PFSK-1 (cell line): ENCODE measurements around the gene ERN2.

Experiments used
- FOXP2 ChIP-seq: optimal IDR thresholded peaks from 2 replicates; pipeline ENCODE3; 2011; ENCODE audit warnings: borderline replicate concordance, control low read depth, inconsistent platforms; ENCODE audit not compliant: insufficient read depth; ENCODE audit errors: extremely low read length, extremely low read depth
- POLR2AphosphoS5 ChIP-seq: IDR thresholded peaks from 2 replicates; pipeline ENCODE4 v1.6.1; 2012; ENCODE audit warnings: low read depth, mild to moderate bottlenecking, control low read depth, low read length, moderate library complexity
- SIN3A ChIP-seq: IDR thresholded peaks from 2 replicates; pipeline ENCODE4 v1.6.1; 2012; ENCODE audit warnings: mild to moderate bottlenecking, low read length, moderate library complexity, borderline replicate concordance; ENCODE audit not compliant: insufficient read depth
- TF ChIP-seq, protein P1 (sequence below), 2 experiments: IDR thresholded peaks; 2 replicates each; pipeline versions ENCODE4 v1.6.1 to v1.8.0; 2011 to 2012; ENCODE audit warnings: low read depth in 2 of 2, low read length in 2 of 2, control low read depth in 1 of 2, inconsistent platforms in 1 of 2, mild to moderate bottlenecking in 1 of 2, moderate library complexity in 1 of 2; ENCODE audit not compliant: insufficient read depth in 1 of 2

DNA sequence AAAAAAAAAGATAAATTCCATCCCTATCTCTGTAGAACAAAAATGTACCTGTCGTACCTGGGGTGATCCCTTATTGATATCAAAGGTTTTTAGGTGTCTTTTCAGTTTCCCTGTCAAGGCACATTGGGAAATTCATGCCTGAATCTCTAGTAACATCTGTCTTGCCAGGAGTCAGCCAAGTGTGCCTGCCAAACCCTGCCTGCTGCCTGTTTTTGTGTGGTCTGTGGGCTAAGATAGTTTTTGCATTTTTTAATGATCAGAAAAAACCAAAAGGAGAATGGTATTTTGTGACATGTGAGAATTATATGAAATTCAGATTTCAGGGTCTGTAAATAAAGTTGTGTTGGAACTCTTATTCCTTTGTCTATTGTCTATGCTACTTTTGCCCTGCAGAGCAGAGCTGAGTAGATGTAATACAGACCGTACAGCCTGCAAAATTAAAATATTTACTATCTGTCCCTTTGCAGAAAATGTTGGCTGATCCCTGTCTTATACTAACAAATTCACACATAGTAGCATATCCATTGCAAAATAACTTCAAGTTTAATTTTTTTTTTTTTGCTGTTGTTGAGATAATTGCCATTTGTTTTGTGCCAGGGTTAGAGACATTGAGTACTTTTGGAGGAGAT, 28.8 kb upstream of the ERN2 start:
- TF ChIP-seq POLR2AphosphoS5 (no peak), SIN3A (no peak), FOXP2 (no peak)
- TF ChIP-seq, protein P1, sequence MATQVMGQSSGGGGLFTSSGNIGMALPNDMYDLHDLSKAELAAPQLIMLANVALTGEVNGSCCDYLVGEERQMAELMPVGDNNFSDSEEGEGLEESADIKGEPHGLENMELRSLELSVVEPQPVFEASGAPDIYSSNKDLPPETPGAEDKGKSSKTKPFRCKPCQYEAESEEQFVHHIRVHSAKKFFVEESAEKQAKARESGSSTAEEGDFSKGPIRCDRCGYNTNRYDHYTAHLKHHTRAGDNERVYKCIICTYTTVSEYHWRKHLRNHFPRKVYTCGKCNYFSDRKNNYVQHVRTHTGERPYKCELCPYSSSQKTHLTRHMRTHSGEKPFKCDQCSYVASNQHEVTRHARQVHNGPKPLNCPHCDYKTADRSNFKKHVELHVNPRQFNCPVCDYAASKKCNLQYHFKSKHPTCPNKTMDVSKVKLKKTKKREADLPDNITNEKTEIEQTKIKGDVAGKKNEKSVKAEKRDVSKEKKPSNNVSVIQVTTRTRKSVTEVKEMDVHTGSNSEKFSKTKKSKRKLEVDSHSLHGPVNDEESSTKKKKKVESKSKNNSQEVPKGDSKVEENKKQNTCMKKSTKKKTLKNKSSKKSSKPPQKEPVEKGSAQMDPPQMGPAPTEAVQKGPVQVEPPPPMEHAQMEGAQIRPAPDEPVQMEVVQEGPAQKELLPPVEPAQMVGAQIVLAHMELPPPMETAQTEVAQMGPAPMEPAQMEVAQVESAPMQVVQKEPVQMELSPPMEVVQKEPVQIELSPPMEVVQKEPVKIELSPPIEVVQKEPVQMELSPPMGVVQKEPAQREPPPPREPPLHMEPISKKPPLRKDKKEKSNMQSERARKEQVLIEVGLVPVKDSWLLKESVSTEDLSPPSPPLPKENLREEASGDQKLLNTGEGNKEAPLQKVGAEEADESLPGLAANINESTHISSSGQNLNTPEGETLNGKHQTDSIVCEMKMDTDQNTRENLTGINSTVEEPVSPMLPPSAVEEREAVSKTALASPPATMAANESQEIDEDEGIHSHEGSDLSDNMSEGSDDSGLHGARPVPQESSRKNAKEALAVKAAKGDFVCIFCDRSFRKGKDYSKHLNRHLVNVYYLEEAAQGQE (IDR thresholded peaks at IDR 0.05; ENCODE audit: insufficient read depth in 1 of 2, low read depth in 2 of 2, low read length in 2 of 2): no peak
